Measurements from ENCODE around the gene LRP6.

LRP6 gene

DNA sequence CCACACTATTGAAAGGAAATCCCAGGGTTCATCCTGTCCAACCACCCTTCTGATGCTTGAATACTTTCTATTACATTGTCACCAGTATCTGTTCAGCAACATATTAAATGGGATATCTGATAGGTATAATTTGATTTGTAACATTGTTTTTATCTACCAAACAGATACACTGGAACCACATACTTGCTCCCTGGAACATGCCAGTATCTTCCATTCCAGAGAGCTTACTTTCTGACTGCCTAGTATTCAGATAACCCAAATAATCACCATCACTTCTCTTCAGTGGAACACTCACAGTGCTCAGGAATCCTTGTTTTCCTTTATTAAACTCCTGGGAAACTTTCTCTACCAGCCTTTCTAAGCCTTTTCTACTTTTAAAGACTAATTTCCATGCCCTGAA, 19.3 kb downstream of the LRP6 start:
- DNase-seq (ENCODE audit: extremely low read depth, low read depth): no peak
- TF ChIP-seq, protein P1, sequence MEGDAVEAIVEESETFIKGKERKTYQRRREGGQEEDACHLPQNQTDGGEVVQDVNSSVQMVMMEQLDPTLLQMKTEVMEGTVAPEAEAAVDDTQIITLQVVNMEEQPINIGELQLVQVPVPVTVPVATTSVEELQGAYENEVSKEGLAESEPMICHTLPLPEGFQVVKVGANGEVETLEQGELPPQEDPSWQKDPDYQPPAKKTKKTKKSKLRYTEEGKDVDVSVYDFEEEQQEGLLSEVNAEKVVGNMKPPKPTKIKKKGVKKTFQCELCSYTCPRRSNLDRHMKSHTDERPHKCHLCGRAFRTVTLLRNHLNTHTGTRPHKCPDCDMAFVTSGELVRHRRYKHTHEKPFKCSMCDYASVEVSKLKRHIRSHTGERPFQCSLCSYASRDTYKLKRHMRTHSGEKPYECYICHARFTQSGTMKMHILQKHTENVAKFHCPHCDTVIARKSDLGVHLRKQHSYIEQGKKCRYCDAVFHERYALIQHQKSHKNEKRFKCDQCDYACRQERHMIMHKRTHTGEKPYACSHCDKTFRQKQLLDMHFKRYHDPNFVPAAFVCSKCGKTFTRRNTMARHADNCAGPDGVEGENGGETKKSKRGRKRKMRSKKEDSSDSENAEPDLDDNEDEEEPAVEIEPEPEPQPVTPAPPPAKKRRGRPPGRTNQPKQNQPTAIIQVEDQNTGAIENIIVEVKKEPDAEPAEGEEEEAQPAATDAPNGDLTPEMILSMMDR (IDR thresholded peaks at IDR 0.05; ENCODE audit: low read depth, low read length, missing control alignments): no peak

DNA sequence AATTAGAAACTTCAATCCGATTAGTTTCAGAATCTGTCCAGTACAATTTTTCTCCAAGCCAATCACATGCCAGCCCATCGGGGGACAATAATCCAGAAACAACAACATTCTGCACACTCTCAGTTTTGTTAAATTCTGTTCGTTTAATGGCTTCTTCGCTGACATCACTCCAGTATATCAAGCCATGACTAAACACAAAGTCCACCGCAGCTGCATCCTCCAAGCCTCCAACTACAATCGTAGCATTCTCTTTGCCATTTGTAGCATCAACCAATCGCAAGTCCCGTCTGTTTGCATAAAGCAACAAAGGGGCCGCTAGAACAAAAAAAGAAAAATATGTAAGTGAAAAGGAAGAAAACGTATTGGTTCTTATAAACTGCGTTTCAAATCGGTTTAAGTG, 22.5 kb downstream of the LRP6 start:
- DNase-seq (ENCODE audit: extremely low read depth, low read depth): no peak
- TF ChIP-seq, protein P1 (IDR thresholded peaks at IDR 0.05; ENCODE audit: low read depth, low read length, missing control alignments): no peak
- H3K4me3 ChIP-seq (replicated peaks; ENCODE audit: low read depth, low read length): no peak overlapping the region

More for the DNA sequence above, 19.3 kb downstream of the LRP6 start:
- no peak overlapping the region for H3K4me3 ChIP-seq (replicated peaks; ENCODE audit: low read depth, low read length)

DNA sequence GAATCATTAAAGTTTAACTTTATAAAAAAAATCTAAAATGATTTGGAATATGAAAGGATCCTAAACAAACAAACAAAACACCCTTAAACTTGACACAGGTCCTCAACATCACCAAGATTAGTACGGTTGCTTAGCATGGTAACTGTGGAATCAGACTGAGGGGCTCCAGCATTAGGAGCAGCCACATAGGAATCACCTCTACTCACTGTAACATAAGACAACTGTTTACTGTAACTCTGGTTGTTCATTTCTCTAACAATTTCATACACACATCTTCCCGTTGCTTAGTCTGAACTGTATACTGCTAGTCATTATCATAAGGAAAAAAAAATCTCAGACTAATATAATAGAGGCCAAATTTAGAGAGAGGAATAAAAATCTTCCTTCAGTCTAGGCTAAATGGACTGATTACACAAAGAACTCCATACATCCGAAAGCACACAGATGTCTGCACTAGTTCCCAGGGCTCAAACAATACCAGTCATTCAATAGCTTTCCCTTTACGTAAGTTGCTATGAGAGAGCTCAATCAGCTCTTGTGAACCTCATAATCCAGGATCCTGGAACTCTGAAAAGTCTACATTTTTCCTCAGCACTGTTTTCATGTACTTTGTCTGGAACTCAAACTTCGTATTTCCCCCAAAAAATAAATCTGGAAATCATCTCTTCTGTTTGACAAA, 26.0 kb downstream of the LRP6 start:
- DNase-seq (ENCODE audit: extremely low read depth, low read depth): no peak
- no peak overlapping the region for H3K4me3 ChIP-seq (replicated peaks; ENCODE audit: low read depth, low read length)
- TF ChIP-seq, protein P1 (IDR thresholded peaks at IDR 0.05; ENCODE audit: low read depth, low read length, missing control alignments): no peak

DNA sequence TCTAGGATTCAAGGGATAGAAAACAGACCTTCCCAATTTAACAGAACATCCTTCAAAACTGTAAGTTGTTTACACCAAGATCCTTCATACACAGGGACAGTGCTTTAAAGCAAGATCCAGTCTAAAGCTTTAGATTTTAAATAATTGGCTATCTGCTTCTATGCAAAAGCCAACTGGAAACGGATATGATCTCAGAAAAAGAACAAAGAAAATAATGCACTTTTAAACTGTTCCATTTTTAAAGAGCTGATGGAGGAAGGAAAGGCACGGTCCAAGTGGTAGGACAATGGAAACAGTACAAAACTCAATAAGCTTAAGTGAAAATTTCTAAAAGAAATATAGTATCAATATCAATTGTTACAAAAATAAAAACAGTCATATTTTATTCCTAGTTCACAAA, 27.7 kb downstream of the LRP6 start:
- TF ChIP-seq, protein P1 (IDR thresholded peaks at IDR 0.05; ENCODE audit: low read depth, low read length, missing control alignments): no peak
- no peak overlapping the region for H3K4me3 ChIP-seq (replicated peaks; ENCODE audit: low read depth, low read length)
- no peak for DNase-seq (ENCODE audit: extremely low read depth, low read depth)

DNA sequence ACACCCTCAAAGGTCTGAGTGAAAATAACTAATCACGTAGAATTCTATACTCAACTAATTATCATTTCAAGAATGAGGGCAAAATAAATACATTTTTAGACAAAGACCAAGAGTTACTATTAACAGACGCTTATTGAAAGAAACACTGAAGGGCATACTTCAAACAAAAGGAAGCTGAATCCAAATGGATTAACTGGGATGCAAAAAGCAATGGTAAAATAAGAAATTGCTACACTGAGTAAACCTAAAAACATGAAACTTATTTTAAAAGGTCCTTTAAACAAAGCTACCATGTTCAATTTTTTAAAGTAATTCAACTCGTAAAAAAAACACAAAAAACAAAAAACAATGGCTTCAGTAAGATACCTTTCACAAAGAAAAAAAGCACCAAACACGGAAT, 28.2 kb downstream of the LRP6 start:
- H3K4me3 ChIP-seq (replicated peaks; ENCODE audit: low read depth, low read length): no peak overlapping the region
- no peak for DNase-seq (ENCODE audit: extremely low read depth, low read depth)
- TF ChIP-seq, protein P1 (IDR thresholded peaks at IDR 0.05; ENCODE audit: low read depth, low read length, missing control alignments): no peak

DNA sequence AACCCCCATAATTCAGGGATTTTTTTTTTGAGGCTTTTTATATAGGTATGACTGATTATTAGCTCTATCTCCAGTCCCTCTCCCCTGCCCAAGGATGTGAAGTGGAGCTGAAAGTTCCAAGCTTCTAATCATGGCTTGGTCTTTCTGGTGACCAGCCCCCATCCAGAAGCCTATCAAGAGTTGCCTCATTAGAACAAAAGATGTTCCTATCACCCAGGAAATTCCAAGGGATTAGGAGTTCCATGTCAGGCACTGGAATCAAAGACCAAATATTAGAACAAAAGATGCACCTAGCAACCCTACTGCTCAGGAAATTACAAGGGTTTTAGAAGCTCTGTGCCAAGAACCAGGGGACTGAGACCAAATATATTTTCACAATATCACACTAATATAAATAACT, 29.9 kb downstream of the LRP6 start:
- DNase-seq (ENCODE audit: extremely low read depth, low read depth): no peak
- H3K4me3 ChIP-seq (replicated peaks; ENCODE audit: low read depth, low read length): no peak overlapping the region
- TF ChIP-seq, protein P1 (IDR thresholded peaks at IDR 0.05; ENCODE audit: low read depth, low read length, missing control alignments): no peak

DNA sequence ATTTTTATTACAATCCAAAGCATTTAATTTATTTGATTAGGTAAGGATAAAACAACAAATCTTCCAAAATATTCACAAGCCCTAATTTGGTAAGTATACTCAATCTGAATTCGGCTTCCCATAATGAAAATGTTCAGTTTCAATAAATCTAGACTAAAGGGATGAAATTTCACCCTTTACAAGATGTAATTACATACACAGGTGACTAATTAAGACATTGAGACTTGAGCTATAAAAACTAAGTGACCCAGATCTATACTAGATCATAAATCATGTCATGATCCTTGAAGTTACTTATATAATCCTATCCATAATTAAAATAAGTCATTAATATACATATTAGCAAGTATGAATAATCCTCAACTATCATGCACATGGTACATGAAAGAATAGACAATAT, 36.6 kb downstream of the LRP6 start:
- DNase-seq (ENCODE audit: extremely low read depth, low read depth): no peak
- TF ChIP-seq, protein P1 (IDR thresholded peaks at IDR 0.05; ENCODE audit: low read depth, low read length, missing control alignments): no peak
- no peak overlapping the region for H3K4me3 ChIP-seq (replicated peaks; ENCODE audit: low read depth, low read length)
